DOHH2 (cell line): Measurements from ENCODE around the gene RYR2.

Experiments
- H3F3A ChIP-seq: fragments of 200-600 bp; sonication (generic), shearing (Covaris generic); 2 replicates; pipeline ENCODE4 v1.6.0; 2016; ENCODE audit warnings: antibody characterized with exemption, mild to moderate bottlenecking; ENCODE audit not compliant: control insufficient read depth, insufficient read depth
- H3K27ac ChIP-seq: fragments of 200-600 bp; sonication (generic); 2 replicates; pipeline ENCODE4 v1.5.1; 2014; ENCODE audit warnings: low read depth, mild to moderate bottlenecking, low read length, moderate library complexity
- H3K27me3 ChIP-seq: fragments of 200-600 bp; sonication (generic); 2 replicates; pipeline ENCODE4 v1.6.1; 2014; ENCODE audit warnings: mild to moderate bottlenecking, low read length, mixed read lengths; ENCODE audit not compliant: control insufficient read depth
- H3K36me3 ChIP-seq: fragments of 200-600 bp; sonication (generic); 2 replicates; pipeline ENCODE4 v1.6.1; 2014; ENCODE audit warnings: mild to moderate bottlenecking, low read length, moderate library complexity, mixed read lengths; ENCODE audit not compliant: control insufficient read depth
- H3K4me1 ChIP-seq: fragments of 200-600 bp; sonication (generic); 2 replicates; pipeline ENCODE4 v1.6.1; 2014; ENCODE audit warnings: mild to moderate bottlenecking, low read length, mixed read lengths; ENCODE audit not compliant: control insufficient read depth
- H3K4me2 ChIP-seq: fragments of 200-600 bp; sonication (generic); 2 replicates; pipeline ENCODE4 v1.6.0; 2014; ENCODE audit warnings: mild to moderate bottlenecking, low read length, moderate library complexity
- H3K4me3 ChIP-seq: fragments of 200-600 bp; sonication (generic); 2 replicates; pipeline ENCODE4 v1.5.1; 2014; ENCODE audit warnings: mild to moderate bottlenecking, low read length, mixed read lengths
- H3K79me2 ChIP-seq: fragments of 200-600 bp; sonication (generic); 2 replicates; pipeline ENCODE4 v1.6.1; 2014; ENCODE audit warnings: mild to moderate bottlenecking, low read length, mixed read lengths; ENCODE audit not compliant: control insufficient read depth
- H3K9me2 ChIP-seq: fragments of 200-600 bp; sonication (generic); replicated peaks from 2 replicates; pipeline ENCODE4 v1.6.1; 2014; ENCODE audit warnings: mild to moderate bottlenecking, low read length, mixed read lengths; ENCODE audit not compliant: control insufficient read depth
- H3K9me3 ChIP-seq: fragments of 200-600 bp; sonication (generic); 2 replicates; pipeline ENCODE4 v1.6.1; 2014; ENCODE audit warnings: antibody characterized with exemption, low read length, mixed read lengths; ENCODE audit not compliant: control insufficient read depth, insufficient read depth
- H4K20me1 ChIP-seq: fragments of 200-600 bp; sonication (generic); 2 replicates; pipeline ENCODE4 v1.6.0; 2014; ENCODE audit warnings: low read depth, mild to moderate bottlenecking, antibody characterized with exemption, low read length, moderate library complexity; ENCODE audit not compliant: control insufficient read depth, insufficient read depth
- CTCF ChIP-seq: fragments of 200-600 bp; sonication (generic); IDR thresholded peaks from one replicate; pipeline ENCODE4 v1.5.1; 2014; ENCODE audit warnings: antibody characterized with exemption, mild to moderate bottlenecking, low read depth, low read length; ENCODE audit not compliant: poor library complexity, severe bottlenecking
- EZH2phosphoT487 ChIP-seq: fragments of 200-600 bp; sonication (generic); IDR thresholded peaks from 2 replicates; pipeline ENCODE4 v1.6.1; 2017; ENCODE audit warnings: borderline replicate concordance, mild to moderate bottlenecking, antibody characterized with exemption, low read length, moderate library complexity, mixed read lengths

Gene RYR2

DNA sequence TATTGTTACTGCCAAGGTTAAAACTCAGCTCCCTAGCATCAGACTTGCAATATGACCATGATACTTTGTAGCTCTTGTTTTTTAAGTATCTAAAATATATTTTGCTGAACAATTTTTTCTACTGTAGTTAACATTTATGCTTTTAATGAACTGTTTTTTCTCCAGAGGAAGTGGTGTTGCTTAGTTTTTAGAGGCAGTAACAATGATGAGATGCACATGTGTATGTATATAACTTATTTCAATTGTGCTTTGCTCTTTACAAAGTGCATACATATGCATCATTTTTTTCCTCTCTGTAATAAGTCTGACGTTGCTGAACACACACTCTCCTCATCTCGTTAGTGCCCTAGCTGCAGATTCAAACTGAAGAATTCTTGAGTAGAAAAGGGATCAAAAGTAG is 430.0 kb downstream of the RYR2 start:
- Histone ChIP-seq H3K4me3 (no peak overlapping the region), H3K9me2 (no peaks in the 10 kb centered on the region), H3K4me2 (no peak overlapping the region), H3K27ac (no peak overlapping the region), H4K20me1 (no peaks in the 10 kb centered on the region), H3K9me3 (no peaks in the 10 kb centered on the region), H3K79me2 (no peaks in the 10 kb centered on the region), H3K27me3 (no peaks in the 10 kb centered on the region), H3K4me1 (no peaks in the 10 kb centered on the region), H3F3A (no peaks in the 10 kb centered on the region), H3K36me3 (no peaks in the 10 kb centered on the region)
- TF ChIP-seq CTCF (no peak), EZH2phosphoT487 (no peak)

GRCh38 chr1:237473854-237474253 is 431.9 kb downstream of the RYR2 start:
- H3K4me1 ChIP-seq = no peaks in the 10 kb centered on the region

DNA sequence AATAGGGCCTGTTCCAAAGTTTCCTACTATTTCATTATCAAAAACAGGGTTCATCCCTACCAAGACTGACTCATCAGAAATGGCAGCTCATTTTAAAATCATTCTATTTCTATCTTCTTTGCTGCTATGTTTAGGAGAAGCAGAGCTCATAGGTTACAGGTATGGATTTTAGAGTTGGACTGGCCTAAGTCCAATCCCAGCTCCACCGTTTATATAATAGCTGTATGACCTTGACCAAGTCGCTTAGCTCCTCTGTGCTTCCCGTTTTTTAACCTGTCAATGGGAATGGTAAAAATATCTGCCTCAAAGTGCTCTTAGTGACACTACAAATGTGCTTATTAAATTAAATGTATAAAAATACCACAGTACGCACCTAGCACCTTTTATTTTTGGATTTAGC is 436.1 kb downstream of the RYR2 start:
- no peaks in the 10 kb centered on the region for H4K20me1 ChIP-seq
- no peak overlapping the region for H3K4me3 ChIP-seq
- no peak overlapping the region for H3K27ac ChIP-seq
- H3K36me3 ChIP-seq = no peaks in the 10 kb centered on the region
- H3K4me1 ChIP-seq = no peaks in the 10 kb centered on the region
- no peak overlapping the region for H3K4me2 ChIP-seq
- no peaks in the 10 kb centered on the region for H3F3A ChIP-seq
- H3K9me3 ChIP-seq = no peaks in the 10 kb centered on the region
- TF ChIP-seq EZH2phosphoT487 (no peak), CTCF (no peak)
- no peaks in the 10 kb centered on the region for H3K9me2 ChIP-seq
- H3K27me3 ChIP-seq = no peaks in the 10 kb centered on the region
- no peaks in the 10 kb centered on the region for H3K79me2 ChIP-seq

More at GRCh38 chr1:237473854-237474253, 431.9 kb downstream of the RYR2 start:
- Histone ChIP-seq H3K27me3 (no peaks in the 10 kb centered on the region), H3K4me3 (no peak overlapping the region), H3F3A (no peaks in the 10 kb centered on the region), H3K4me2 (no peak overlapping the region), H3K9me3 (no peaks in the 10 kb centered on the region), H3K9me2 (no peaks in the 10 kb centered on the region), H3K36me3 (no peaks in the 10 kb centered on the region), H3K79me2 (no peaks in the 10 kb centered on the region), H3K27ac (no peak overlapping the region), H4K20me1 (no peaks in the 10 kb centered on the region)
- TF ChIP-seq CTCF (no peak), EZH2phosphoT487 (no peak)

DNA sequence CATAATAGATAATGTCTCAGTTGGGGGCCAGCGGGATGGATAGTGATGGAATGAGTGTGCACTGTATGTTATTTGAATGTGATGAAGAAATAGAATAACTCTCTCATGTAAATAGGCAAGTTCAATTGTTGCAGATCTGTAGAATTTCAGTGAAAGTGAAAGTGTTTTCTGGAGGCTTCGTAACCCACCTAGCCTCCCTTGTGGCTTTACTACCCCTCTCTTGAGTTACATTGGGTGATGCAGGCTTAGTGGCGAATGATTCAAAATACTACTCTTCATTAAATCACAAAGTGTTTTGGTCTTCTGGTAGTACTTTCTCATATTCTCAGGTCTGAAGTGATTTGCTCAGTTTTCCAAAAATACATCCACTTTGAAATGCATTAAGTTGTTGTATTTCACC is 436.9 kb downstream of the RYR2 start:
- Histone ChIP-seq H3K9me2 (no peaks in the 10 kb centered on the region), H3K4me2 (no peak overlapping the region), H3K27ac (no peak overlapping the region), H3K79me2 (no peaks in the 10 kb centered on the region), H4K20me1 (no peaks in the 10 kb centered on the region), H3K9me3 (no peaks in the 10 kb centered on the region), H3K4me1 (no peaks in the 10 kb centered on the region), H3K36me3 (no peaks in the 10 kb centered on the region), H3K27me3 (no peaks in the 10 kb centered on the region), H3K4me3 (no peak overlapping the region), H3F3A (no peaks in the 10 kb centered on the region)
- TF ChIP-seq EZH2phosphoT487 = no peak
- no peak for TF ChIP-seq CTCF
